Endothelial cell of umbilical vein (primary cell): ENCODE measurements around the gene PKP4. TPM values are rescaled to one million over a fixed set of nuclear protein-coding genes. Genes with fewer than 3 reads are reported as not detected.

ENCODE experiments used
- BruUV-seq: library from RNA; stranded (reverse); fragments of 400-500 nt; replicated peaks from 2 replicates; lab custom pipeline; 2021; lab: Mats Ljungman, UMichigan
- CTCF ChIA-PET: fragments of 300-600, 350-600 bp; sonication (Branson Sonifier 250); formaldehyde crosslinking; loops from one replicate; lab custom pipeline; 2021; ENCODE audit warnings: antibody characterized with exemption, inconsistent platforms; lab: Charles Lee
- POLR2A ChIA-PET: fragments of 300-600, 350-600 bp; sonication (Branson Sonifier 250); formaldehyde crosslinking; loops from one replicate; lab custom pipeline; 2021; ENCODE audit warnings: antibody characterized with exemption, inconsistent platforms; lab: Charles Lee
- DNase-seq: peaks from one replicate; pipeline ENCODE4 v3.0.0-alpha.2; 2011; ENCODE audit warnings: low read depth, low spot score
- FAIRE-seq: peaks from 2 replicates; lab custom pipeline; 2011; peaks lifted over from hg19 to GRCh38; lab: Jason Lieb, UNC
- H2AFZ ChIP-seq: 2 replicates; pipeline ENCODE4 v1.6.0; 2012; ENCODE audit warnings: low read depth, low read length, control low read depth, inconsistent platforms
- H3K27ac ChIP-seq: 2 replicates; pipeline ENCODE4 v1.5.1; 2011; ENCODE audit warnings: low read depth, mild to moderate bottlenecking, control low read depth, low read length, moderate library complexity; ENCODE audit not compliant: insufficient read depth
- H3K27me3 ChIP-seq, 2 experiments: 2 replicates each; pipeline versions ENCODE4 v1.6.0 to v1.6.1; 2011; ENCODE audit warnings: low read length in 2 of 2, mixed read lengths in 1 of 2; ENCODE audit not compliant: control insufficient read depth in 2 of 2, insufficient read depth in 2 of 2
- H3K36me3 ChIP-seq, 2 experiments: 2 replicates in 1 of 2; 3 replicates in 1 of 2; pipeline ENCODE4 v1.5.1; 2011; ENCODE audit warnings: low read length in 2 of 2, mild to moderate bottlenecking in 1 of 2, moderate library complexity in 1 of 2; ENCODE audit not compliant: control insufficient read depth in 2 of 2, insufficient read depth in 2 of 2; ENCODE audit errors: extremely low read depth in 1 of 2
- H3K4me1 ChIP-seq: 3 replicates; pipeline ENCODE4 v1.5.1; 2011; ENCODE audit warnings: mild to moderate bottlenecking, low read length; ENCODE audit not compliant: control insufficient read depth, insufficient read depth; ENCODE audit errors: extremely low read depth
- H3K4me2 ChIP-seq: 2 replicates; pipeline ENCODE4 v1.6.1; 2011; ENCODE audit warnings: low read length, control low read depth, mixed read lengths; ENCODE audit not compliant: insufficient read depth
- H3K4me3 ChIP-seq, 3 experiments: fragments of 200-600 bp in 1 of 3; sonication (generic), shearing (Covaris generic) in 1 of 3; replicated peaks in 1 of 3; 2 replicates each; pipeline ENCODE4 v1.5.1; 2011 to 2016; ENCODE audit warnings: control low read depth in 3 of 3, low read length in 3 of 3, mild to moderate bottlenecking in 2 of 3, inconsistent platforms in 1 of 3, low read depth in 1 of 3, moderate library complexity in 1 of 3; ENCODE audit not compliant: insufficient read depth in 1 of 3
- H3K79me2 ChIP-seq: 2 replicates; pipeline ENCODE4 v1.6.0; 2012; ENCODE audit warnings: low read length, inconsistent platforms; ENCODE audit not compliant: control insufficient read depth, insufficient read depth
- H3K9ac ChIP-seq: replicated peaks from 2 replicates; pipeline ENCODE3; 2011; ENCODE audit warnings: low read length, control low read depth; ENCODE audit not compliant: insufficient read depth; ENCODE audit errors: extremely low read depth
- H3K9me1 ChIP-seq: replicated peaks from 3 replicates; pipeline ENCODE4 v1.6.0; 2011; ENCODE audit warnings: mild to moderate bottlenecking, low read length; ENCODE audit not compliant: control insufficient read depth, insufficient read depth; ENCODE audit errors: extremely low read depth
- H3K9me3 ChIP-seq: replicated peaks from 2 replicates; pipeline ENCODE4 v1.5.1; 2012; ENCODE audit warnings: low read length, inconsistent platforms; ENCODE audit not compliant: control insufficient read depth, insufficient read depth
- H4K20me1 ChIP-seq: replicated peaks from 2 replicates; pipeline ENCODE3; 2011; ENCODE audit warnings: mild to moderate bottlenecking, low read length; ENCODE audit not compliant: control insufficient read depth, insufficient read depth; ENCODE audit errors: extremely low read depth
- EZH2 ChIP-seq: IDR thresholded peaks from 2 replicates; pipeline ENCODE4 v1.6.1; 2012; ENCODE audit warnings: borderline replicate concordance, low read depth, mild to moderate bottlenecking, moderate library complexity, low read length, inconsistent platforms; ENCODE audit not compliant: severe bottlenecking
- FOS ChIP-seq: IDR thresholded peaks from 2 replicates; pipeline ENCODE4 v1.6.1; 2011; ENCODE audit warnings: mild to moderate bottlenecking, low read length, moderate library complexity, borderline replicate concordance; ENCODE audit not compliant: insufficient read depth
- GATA2 ChIP-seq: IDR thresholded peaks from 2 replicates; pipeline ENCODE4 v1.7.0; 2011; ENCODE audit warnings: low read depth, mild to moderate bottlenecking, moderate library complexity, mixed read lengths, low read length; ENCODE audit not compliant: insufficient read length, insufficient read depth
- JUN ChIP-seq: IDR thresholded peaks from 2 replicates; pipeline ENCODE4 v1.6.1; 2011; ENCODE audit warnings: borderline replicate concordance, low read depth; ENCODE audit not compliant: insufficient read length, insufficient read depth
- MYC ChIP-seq: IDR thresholded peaks from one replicate; pipeline ENCODE4 v1.6.1; 2011; ENCODE audit warnings: mild to moderate bottlenecking, low read depth, low read length
- POLR2A ChIP-seq: IDR thresholded peaks from 2 replicates; pipeline ENCODE4 v1.6.1; 2012; ENCODE audit warnings: low read depth, mild to moderate bottlenecking, control low read depth, low read length
- POLR2AphosphoS5 ChIP-seq: IDR thresholded peaks from 2 replicates; pipeline ENCODE4 v1.6.1; 2012; ENCODE audit warnings: low read depth, mild to moderate bottlenecking, control low read depth, low read length, moderate library complexity; ENCODE audit not compliant: insufficient read depth
- dilution Hi-C: fragments of 300-500 bp; cut with MboI; formaldehyde crosslinking; loops from one replicate; pipeline ENCODE4 v1.15.0; 2019; ENCODE audit warnings: low sequenced_read_pairs; ENCODE audit not compliant: extremely low pct_ligation_motif_present
- intact Hi-C: fragments of 100-400 bp; cut with micrococcal nuclease; formaldehyde crosslinking; loops from one replicate; pipeline ENCODE4 v1.10.0; 2022
- polyA plus RNA-seq, 4 experiments: library from polyadenylated mRNA; depleted of rRNA in 3 of 4; stranded (reverse) in 3 of 4; unstranded in 1 of 4; fragments of >200 nt; gene quantifications; 2 replicates each; pipeline versions ENCODE4 v1.2.1 to v1.2.3, GENCODE V29; 2011 to 2012; ENCODE audit warnings: missing spikeins in 1 of 4
- total RNA-seq: library from RNA; stranded (reverse); gene quantifications from 2 replicates; pipeline ENCODE4 v1.2.3, GENCODE V29; 2021
- TF ChIP-seq, protein P1 (sequence below): IDR thresholded peaks from 2 replicates; pipeline ENCODE4 v1.6.1; 2011; ENCODE audit not compliant: insufficient read depth, insufficient read length
- TF ChIP-seq, protein P2 (sequence below), 2 donors: IDR thresholded peaks; 1 replicate in 1 of 2; 2 replicates in 1 of 2; pipeline ENCODE4 v1.5.1; 2011; ENCODE audit warnings: low read length in 2 of 2, mild to moderate bottlenecking in 2 of 2, moderate library complexity in 2 of 2, control low read depth in 1 of 2, inconsistent platforms in 1 of 2, low read depth in 1 of 2; ENCODE audit not compliant: insufficient read depth in 1 of 2; ENCODE audit errors: extremely low read depth in 1 of 2

PKP4 gene
- total and polyA plus RNA-seq, 2 donors (not counting 3 experiments of a cell fraction or from before 2014, with no cell fraction given), result 35.4 to 68.5 TPM

DNA sequence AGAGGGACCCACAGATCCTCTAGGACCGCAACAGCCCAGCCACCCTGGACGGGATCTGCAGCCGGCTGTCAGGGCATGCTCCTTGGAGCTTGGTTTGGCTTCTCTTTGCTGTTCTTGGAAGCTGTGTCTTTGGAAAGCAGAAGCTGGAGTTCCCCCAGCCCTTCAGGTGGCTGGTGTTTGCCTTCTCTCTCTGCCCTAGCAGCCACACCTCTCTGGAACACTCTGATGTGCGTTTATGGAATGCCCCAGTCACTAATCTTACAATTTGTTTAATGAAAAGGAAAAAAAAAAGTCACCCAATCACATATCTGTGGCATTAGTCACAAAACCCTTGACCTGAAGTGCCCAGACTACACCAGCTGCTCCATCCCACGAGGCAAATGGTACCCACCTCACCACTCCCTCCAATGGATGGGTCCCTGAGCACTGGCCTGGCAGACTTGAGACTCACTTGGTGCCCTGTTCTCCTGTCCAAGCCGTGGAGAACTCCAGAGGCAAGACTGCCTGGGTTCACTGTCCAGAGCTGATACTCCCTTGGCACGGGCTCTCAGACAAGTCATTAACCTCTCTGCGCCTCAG lies 268.1 kb downstream of the PKP4 start:
- Histone ChIP-seq H3K9ac (no peak overlapping the region), H3K9me1 (no peaks in the 10 kb centered on the region), H3K4me1 (no peaks in the 10 kb centered on the region), H3K9me3 (no peaks in the 10 kb centered on the region), H3K4me3 (no peak overlapping the region), H3K79me2 (no peaks in the 10 kb centered on the region), H3K27me3 (no peaks in the 10 kb centered on the region), H3K27ac (no peak overlapping the region), H2AFZ (no peak overlapping the region), H3K36me3 (no peaks in the 10 kb centered on the region), H3K4me2 (no peak overlapping the region), H4K20me1 (no peaks in the 10 kb centered on the region)
- TF ChIP-seq FOS (no peak), POLR2AphosphoS5 (no peak), GATA2 (no peak), EZH2 (no peak), JUN (no peak), MYC (no peak), POLR2A (no peak)
- TF ChIP-seq, protein P1, sequence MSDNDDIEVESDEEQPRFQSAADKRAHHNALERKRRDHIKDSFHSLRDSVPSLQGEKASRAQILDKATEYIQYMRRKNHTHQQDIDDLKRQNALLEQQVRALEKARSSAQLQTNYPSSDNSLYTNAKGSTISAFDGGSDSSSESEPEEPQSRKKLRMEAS, result no peak
- TF ChIP-seq, protein P2, sequence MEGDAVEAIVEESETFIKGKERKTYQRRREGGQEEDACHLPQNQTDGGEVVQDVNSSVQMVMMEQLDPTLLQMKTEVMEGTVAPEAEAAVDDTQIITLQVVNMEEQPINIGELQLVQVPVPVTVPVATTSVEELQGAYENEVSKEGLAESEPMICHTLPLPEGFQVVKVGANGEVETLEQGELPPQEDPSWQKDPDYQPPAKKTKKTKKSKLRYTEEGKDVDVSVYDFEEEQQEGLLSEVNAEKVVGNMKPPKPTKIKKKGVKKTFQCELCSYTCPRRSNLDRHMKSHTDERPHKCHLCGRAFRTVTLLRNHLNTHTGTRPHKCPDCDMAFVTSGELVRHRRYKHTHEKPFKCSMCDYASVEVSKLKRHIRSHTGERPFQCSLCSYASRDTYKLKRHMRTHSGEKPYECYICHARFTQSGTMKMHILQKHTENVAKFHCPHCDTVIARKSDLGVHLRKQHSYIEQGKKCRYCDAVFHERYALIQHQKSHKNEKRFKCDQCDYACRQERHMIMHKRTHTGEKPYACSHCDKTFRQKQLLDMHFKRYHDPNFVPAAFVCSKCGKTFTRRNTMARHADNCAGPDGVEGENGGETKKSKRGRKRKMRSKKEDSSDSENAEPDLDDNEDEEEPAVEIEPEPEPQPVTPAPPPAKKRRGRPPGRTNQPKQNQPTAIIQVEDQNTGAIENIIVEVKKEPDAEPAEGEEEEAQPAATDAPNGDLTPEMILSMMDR (IDR thresholded peaks at IDR 0.05; ENCODE audit: extremely low read depth in 1 of 2, insufficient read depth in 1 of 2, low read depth in 1 of 2, low read length in 2 of 2), result no peak
- ChIA-PET CTCF (interaction anchor here (1.0 to 1.5 kb wide), 3 partner anchors 8 to 34 kb away, joined by 3 to 4 read pairs (median 3); no protein-coding TSS in a partner anchor), POLR2A (interaction anchor here (0.7 kb wide), 1 partner anchor 13 kb away, joined by 3 read pairs; no protein-coding TSS in a partner anchor)
- BruUV-seq, result no TSS peak
- intact Hi-C loops (no loop called here), dilution Hi-C loops (no loop called here)
- FAIRE-seq, result no peak
- no peak for DNase-seq
